ENCODE results near the gene CHKB.
A peak's percentile ranks its signal among the peaks of the same experiment; 100 is the strongest.

The CHKB gene

DNA sequence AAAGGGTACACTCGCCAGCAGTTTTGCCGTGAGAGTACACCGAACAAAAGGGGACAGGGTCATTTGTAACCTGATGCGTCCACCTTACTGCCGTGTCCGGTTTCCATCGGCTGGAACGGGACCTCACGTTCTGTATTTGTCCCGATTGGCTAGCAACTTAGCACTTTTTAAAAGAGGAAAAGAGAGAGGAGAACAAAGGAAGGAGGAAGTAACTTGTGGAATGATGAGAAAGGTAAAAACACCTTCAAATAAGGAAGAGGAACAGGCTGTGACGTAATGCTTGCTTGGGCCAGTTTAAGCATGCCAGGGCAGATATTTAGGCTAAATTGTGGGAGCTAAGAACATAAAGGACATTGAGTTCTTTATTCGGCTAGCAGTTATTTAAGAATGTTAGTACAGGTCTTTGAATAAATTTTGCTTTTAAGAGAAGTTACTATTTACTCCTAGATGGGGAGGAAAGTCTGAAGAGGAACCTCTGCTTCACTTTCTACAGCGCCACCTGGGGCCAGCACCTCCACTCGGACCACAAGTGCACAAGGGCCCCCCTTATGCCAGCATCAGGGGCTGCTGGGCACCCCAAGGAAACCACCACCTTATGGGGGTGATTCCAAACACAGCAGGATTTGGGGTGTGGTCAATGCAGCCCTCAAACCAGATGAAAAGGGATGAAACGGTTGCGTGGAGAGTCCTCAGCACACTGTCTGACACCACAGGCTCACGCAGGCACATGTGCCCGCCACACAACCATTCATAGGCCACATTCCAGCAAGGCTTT, 39.5 kb upstream of the CHKB start:
- no peak overlapping the region for H3K4me3 ChIP-seq (ENCODE audit: low read depth, low read length)
- no peak overlapping the region for H3K27ac ChIP-seq (ENCODE audit: extremely low read depth, low read depth, low read length)
- peaks cover 7% of the 10 kb centered on the region for H3K4me1 ChIP-seq (ENCODE audit: control insufficient read depth, insufficient read depth, low read length)
- TF ChIP-seq, protein P1, sequence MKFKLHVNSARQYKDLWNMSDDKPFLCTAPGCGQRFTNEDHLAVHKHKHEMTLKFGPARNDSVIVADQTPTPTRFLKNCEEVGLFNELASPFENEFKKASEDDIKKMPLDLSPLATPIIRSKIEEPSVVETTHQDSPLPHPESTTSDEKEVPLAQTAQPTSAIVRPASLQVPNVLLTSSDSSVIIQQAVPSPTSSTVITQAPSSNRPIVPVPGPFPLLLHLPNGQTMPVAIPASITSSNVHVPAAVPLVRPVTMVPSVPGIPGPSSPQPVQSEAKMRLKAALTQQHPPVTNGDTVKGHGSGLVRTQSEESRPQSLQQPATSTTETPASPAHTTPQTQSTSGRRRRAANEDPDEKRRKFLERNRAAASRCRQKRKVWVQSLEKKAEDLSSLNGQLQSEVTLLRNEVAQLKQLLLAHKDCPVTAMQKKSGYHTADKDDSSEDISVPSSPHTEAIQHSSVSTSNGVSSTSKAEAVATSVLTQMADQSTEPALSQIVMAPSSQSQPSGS (tag by site-specific recombination; IDR thresholded peaks at IDR 0.05; ENCODE audit: low read depth): peak; percentile 56; the same call in 1 of the 2 replicates
- TF ChIP-seq ZNF366 (tag by site-specific recombination; conservative IDR thresholded peaks at IDR 0.05): peak; percentile 66
- no peak for TF ChIP-seq ZNF202 (tag by site-specific recombination; IDR thresholded peaks at IDR 0.05; ENCODE audit: borderline replicate concordance)
- TF ChIP-seq ZNF248 (tag by site-specific recombination; IDR thresholded peaks at IDR 0.05): no peak
- peak; percentile 85 for TF ChIP-seq PRDM1 (tag by site-specific recombination; IDR thresholded peaks at IDR 0.05)
- TF ChIP-seq ZNF629 (tag by site-specific recombination; IDR thresholded peaks at IDR 0.05): peak; percentile 61
- TF ChIP-seq, protein P2, sequence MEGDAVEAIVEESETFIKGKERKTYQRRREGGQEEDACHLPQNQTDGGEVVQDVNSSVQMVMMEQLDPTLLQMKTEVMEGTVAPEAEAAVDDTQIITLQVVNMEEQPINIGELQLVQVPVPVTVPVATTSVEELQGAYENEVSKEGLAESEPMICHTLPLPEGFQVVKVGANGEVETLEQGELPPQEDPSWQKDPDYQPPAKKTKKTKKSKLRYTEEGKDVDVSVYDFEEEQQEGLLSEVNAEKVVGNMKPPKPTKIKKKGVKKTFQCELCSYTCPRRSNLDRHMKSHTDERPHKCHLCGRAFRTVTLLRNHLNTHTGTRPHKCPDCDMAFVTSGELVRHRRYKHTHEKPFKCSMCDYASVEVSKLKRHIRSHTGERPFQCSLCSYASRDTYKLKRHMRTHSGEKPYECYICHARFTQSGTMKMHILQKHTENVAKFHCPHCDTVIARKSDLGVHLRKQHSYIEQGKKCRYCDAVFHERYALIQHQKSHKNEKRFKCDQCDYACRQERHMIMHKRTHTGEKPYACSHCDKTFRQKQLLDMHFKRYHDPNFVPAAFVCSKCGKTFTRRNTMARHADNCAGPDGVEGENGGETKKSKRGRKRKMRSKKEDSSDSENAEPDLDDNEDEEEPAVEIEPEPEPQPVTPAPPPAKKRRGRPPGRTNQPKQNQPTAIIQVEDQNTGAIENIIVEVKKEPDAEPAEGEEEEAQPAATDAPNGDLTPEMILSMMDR (tag by site-specific recombination; IDR thresholded peaks at IDR 0.05): peak; percentile 27; the same call in 1 of the 2 replicates
- TF ChIP-seq SCRT2 (tag by site-specific recombination; IDR thresholded peaks at IDR 0.05): peak; percentile 62
- peak; percentile 79; the same call in 1 of the 2 replicates for TF ChIP-seq ZNF121 (tag by site-specific recombination; IDR thresholded peaks at IDR 0.05)
- TF ChIP-seq ZNF324 (tag by site-specific recombination; IDR thresholded peaks at IDR 0.05): no peak
- peak; percentile 49; the same call in 1 of the 2 replicates for TF ChIP-seq ZNF335 (tag by site-specific recombination; conservative IDR thresholded peaks at IDR 0.05)
- TF ChIP-seq YY2 (tag by site-specific recombination; IDR thresholded peaks at IDR 0.05): no peak
- ChIA-PET CTCF (interaction anchor here (0.6 to 4.5 kb wide), 15 partner anchors 9 to 515 kb away, joined by 3 to 24 read pairs (median 4); partner anchors contain the start of genes LMF2, NCAPH2 and SYCE3), POLR2A (interaction anchor here (0.5 to 1.9 kb wide), 3 partner anchors 61 to 114 kb away, joined by 4 to 13 read pairs (median 5); partner anchors contain the start of genes LMF2, NCAPH2 and SCO2)
- H3K9me3 ChIP-seq (ENCODE audit: control insufficient read depth, insufficient read depth, low read depth, low read length): no peaks in the 10 kb centered on the region
- H3K36me3 ChIP-seq (ENCODE audit: control insufficient read depth in 2 of 2, insufficient read depth in 1 of 2, low read length in 2 of 2): peaks cover 0 to 11% of the 10 kb centered on the region in 2 experiments; a peak in 1 of 3 replicates

DNA sequence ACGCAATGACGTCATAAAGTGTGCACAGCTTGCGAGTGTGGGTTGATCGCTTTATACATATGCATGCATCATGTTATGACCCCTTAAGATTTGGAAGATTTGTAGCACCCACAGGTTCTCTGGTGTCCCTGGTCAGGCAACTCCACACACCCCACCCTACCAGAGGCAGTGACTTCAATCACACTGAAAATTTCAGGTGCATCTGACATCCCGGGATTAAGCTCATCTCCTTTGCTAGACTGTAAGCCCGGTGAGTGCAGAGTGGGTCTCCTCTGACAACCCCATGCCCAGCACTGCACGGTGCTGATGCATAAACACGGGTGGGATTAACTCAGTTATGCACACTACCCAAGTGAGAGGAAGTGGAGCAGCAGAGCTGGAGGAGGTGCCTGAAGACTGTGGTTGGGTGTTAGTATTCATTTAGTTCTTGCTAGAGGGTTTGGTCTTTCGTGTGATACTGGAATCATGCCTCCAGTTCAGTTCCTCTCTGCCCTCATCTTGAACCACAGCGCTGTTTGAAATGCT, 38.8 kb upstream of the CHKB start:
- Histone ChIP-seq H3K4me3 (ENCODE audit: low read depth, low read length) (no peak overlapping the region), H3K36me3 (ENCODE audit: control insufficient read depth in 2 of 2, insufficient read depth in 1 of 2, low read length in 2 of 2) (peaks cover 0 to 11% of the 10 kb centered on the region in 2 experiments; a peak in 1 of 3 replicates), H3K27ac (ENCODE audit: extremely low read depth, low read depth, low read length) (no peak overlapping the region), H3K4me1 (ENCODE audit: control insufficient read depth, insufficient read depth, low read length) (peaks cover 7% of the 10 kb centered on the region; the same call in 1 of the 2 replicates), H3K9me3 (ENCODE audit: control insufficient read depth, insufficient read depth, low read depth, low read length) (no peaks in the 10 kb centered on the region)
- ChIA-PET CTCF (interaction anchor here (0.6 to 4.5 kb wide), 27 partner anchors 9 to 395 kb away, joined by 3 to 24 read pairs (median 4); partner anchors contain the start of genes LMF2, NCAPH2 and SYCE3), POLR2A (interaction anchor here (0.5 to 1.9 kb wide), 4 partner anchors 60 to 114 kb away, joined by 4 to 13 read pairs (median 6); partner anchors contain the start of genes LMF2, NCAPH2 and SCO2)
- TF ChIP-seq ZNF23 (tag by site-specific recombination; IDR thresholded peaks at IDR 0.05; ENCODE audit: borderline replicate concordance) (no peak), ZBTB48 (tag by site-specific recombination; IDR thresholded peaks at IDR 0.05) (peak; percentile 79), ZNF670 (tag by site-specific recombination; IDR thresholded peaks at IDR 0.05; ENCODE audit: low read depth) (no peak), ZNF350 (tag by site-specific recombination; IDR thresholded peaks at IDR 0.05) (no peak), ZNF341 (tag by site-specific recombination; IDR thresholded peaks at IDR 0.05; ENCODE audit: low read depth) (no peak), ZBTB17 (tag by site-specific recombination; IDR thresholded peaks at IDR 0.05) (peak; percentile 43), MYNN (tag by site-specific recombination; IDR thresholded peaks at IDR 0.05; ENCODE audit: borderline replicate concordance) (no peak), ZNF776 (tag by site-specific recombination; IDR thresholded peaks at IDR 0.05; ENCODE audit: borderline replicate concordance) (no peak)
- TF ChIP-seq, protein P3, sequence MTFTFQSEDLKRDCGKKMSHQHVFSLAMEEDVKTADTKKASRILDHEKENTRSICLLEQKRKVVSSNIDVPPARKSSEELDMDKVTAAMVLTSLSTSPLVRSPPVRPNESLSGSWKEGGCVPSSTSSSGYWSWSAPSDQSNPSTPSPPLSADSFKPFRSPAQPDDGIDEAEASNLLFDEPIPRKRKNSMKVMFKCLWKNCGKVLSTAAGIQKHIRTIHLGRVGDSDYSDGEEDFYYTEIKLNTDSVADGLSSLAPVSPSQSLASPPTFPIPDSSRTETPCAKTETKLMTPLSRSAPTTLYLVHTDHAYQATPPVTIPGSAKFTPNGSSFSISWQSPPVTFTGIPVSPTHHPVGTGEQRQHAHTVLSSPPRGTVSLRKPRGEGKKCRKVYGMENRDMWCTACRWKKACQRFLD (tag by site-specific recombination; IDR thresholded peaks at IDR 0.05): no peak
- TF ChIP-seq, protein P4, sequence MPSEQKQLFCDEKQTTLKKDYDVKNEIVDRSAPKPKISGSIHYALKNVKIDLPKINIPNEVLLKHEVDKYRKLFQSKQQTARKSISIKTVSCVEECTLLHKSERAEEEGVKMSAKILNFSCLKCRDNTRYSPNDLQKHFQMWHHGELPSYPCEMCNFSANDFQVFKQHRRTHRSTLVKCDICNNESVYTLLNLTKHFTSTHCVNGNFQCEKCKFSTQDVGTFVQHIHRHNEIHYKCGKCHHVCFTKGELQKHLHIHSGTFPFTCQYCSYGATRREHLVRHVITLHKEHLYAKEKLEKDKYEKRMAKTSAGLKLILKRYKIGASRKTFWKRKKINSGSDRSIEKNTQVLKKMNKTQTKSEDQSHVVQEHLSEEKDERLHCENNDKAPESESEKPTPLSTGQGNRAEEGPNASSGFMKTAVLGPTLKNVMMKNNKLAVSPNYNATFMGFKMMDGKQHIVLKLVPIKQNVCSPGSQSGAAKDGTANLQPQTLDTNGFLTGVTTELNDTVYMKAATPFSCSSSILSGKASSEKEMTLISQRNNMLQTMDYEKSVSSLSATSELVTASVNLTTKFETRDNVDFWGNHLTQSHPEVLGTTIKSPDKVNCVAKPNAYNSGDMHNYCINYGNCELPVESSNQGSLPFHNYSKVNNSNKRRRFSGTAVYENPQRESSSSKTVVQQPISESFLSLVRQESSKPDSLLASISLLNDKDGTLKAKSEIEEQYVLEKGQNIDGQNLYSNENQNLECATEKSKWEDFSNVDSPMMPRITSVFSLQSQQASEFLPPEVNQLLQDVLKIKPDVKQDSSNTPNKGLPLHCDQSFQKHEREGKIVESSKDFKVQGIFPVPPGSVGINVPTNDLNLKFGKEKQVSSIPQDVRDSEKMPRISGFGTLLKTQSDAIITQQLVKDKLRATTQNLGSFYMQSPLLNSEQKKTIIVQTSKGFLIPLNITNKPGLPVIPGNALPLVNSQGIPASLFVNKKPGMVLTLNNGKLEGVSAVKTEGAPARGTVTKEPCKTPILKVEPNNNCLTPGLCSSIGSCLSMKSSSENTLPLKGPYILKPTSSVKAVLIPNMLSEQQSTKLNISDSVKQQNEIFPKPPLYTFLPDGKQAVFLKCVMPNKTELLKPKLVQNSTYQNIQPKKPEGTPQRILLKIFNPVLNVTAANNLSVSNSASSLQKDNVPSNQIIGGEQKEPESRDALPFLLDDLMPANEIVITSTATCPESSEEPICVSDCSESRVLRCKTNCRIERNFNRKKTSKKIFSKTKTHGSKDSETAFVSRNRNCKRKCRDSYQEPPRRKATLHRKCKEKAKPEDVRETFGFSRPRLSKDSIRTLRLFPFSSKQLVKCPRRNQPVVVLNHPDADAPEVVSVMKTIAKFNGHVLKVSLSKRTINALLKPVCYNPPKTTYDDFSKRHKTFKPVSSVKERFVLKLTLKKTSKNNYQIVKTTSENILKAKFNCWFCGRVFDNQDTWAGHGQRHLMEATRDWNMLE (tag by site-specific recombination; conservative IDR thresholded peaks at IDR 0.05; ENCODE audit: low read depth): no peak
- TF ChIP-seq, protein P1 (tag by site-specific recombination; IDR thresholded peaks at IDR 0.05; ENCODE audit: low read depth): peak; percentile 98
